Measurements from ENCODE around the gene STAG1. TPM values are rescaled to one million over a fixed set of nuclear protein-coding genes. Genes with fewer than 3 reads are reported as not detected.

STAG1 gene
- total and polyA plus RNA-seq, 2 of the 13 experiments (the other 11 are each of a cell fraction or from before 2014, with no cell fraction given) = 6.2 to 25.9 TPM

GRCh38 chr3:136730595-136731273, 21.4 kb downstream of the STAG1 start (continued):
- TF ChIP-seq ZNF407 (CRISPR knock-in tag; IDR thresholded peaks at IDR 0.05; ENCODE audit: not compliant biosample characterization) = no peak

GRCh38 chr3:136728918-136729317, 23.3 kb downstream of the STAG1 start:
- POLR2A ChIA-PET = no interaction called here
- TF ChIP-seq XBP1 (CRISPR knock-in tag; IDR thresholded peaks at IDR 0.05) = no peak
- TF ChIP-seq, protein P1, sequence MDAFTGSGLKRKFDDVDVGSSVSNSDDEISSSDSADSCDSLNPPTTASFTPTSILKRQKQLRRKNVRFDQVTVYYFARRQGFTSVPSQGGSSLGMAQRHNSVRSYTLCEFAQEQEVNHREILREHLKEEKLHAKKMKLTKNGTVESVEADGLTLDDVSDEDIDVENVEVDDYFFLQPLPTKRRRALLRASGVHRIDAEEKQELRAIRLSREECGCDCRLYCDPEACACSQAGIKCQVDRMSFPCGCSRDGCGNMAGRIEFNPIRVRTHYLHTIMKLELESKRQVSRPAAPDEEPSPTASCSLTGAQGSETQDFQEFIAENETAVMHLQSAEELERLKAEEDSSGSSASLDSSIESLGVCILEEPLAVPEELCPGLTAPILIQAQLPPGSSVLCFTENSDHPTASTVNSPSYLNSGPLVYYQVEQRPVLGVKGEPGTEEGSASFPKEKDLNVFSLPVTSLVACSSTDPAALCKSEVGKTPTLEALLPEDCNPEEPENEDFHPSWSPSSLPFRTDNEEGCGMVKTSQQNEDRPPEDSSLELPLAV (CRISPR knock-in tag; conservative IDR thresholded peaks at IDR 0.05; ENCODE audit: low read depth) = no peak
- TF ChIP-seq, protein P2, sequence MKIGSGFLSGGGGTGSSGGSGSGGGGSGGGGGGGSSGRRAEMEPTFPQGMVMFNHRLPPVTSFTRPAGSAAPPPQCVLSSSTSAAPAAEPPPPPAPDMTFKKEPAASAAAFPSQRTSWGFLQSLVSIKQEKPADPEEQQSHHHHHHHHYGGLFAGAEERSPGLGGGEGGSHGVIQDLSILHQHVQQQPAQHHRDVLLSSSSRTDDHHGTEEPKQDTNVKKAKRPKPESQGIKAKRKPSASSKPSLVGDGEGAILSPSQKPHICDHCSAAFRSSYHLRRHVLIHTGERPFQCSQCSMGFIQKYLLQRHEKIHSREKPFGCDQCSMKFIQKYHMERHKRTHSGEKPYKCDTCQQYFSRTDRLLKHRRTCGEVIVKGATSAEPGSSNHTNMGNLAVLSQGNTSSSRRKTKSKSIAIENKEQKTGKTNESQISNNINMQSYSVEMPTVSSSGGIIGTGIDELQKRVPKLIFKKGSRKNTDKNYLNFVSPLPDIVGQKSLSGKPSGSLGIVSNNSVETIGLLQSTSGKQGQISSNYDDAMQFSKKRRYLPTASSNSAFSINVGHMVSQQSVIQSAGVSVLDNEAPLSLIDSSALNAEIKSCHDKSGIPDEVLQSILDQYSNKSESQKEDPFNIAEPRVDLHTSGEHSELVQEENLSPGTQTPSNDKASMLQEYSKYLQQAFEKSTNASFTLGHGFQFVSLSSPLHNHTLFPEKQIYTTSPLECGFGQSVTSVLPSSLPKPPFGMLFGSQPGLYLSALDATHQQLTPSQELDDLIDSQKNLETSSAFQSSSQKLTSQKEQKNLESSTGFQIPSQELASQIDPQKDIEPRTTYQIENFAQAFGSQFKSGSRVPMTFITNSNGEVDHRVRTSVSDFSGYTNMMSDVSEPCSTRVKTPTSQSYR (CRISPR knock-in tag; IDR thresholded peaks at IDR 0.05; ENCODE audit: borderline replicate concordance) = no peak
- no peak for TF ChIP-seq TP53 (CRISPR knock-in tag; conservative IDR thresholded peaks at IDR 0.05)
- H3K4me3 ChIP-seq (replicated peaks in 1 of 3; ENCODE audit: insufficient read depth in 1 of 3, low read depth in 2 of 3, low read length in 3 of 3) = no peak overlapping the region
- DNase-seq (ENCODE audit: low spot score) (no peak), ATAC-seq (no peak), FAIRE-seq (no peak)
- no peaks in the 10 kb centered on the region for H3K27me3 ChIP-seq (ENCODE audit: control insufficient read depth in 1 of 2, insufficient read depth in 2 of 2, low read length in 2 of 2)
- CTCF ChIA-PET (ENCODE audit: low intra/inter-chr PET ratio, low total read pairs) = no interaction called here
- peaks cover 93% of the 10 kb centered on the region for H3K79me2 ChIP-seq (ENCODE audit: insufficient read depth, low read length)
- peaks cover 5% of the 10 kb centered on the region; the same call in 1 of the 2 replicates for H4K20me1 ChIP-seq (ENCODE audit: insufficient read depth, low read length)
- H3K9me3 ChIP-seq (ENCODE audit: low read length) = no peaks in the 10 kb centered on the region
- H3K4me1 ChIP-seq (ENCODE audit: insufficient read depth, low read length) = peaks cover 71% of the 10 kb centered on the region
- no peaks in the 10 kb centered on the region for H3K36me3 ChIP-seq (replicated peaks in 1 of 2; ENCODE audit: control insufficient read depth in 1 of 2, insufficient read depth in 2 of 2, low read length in 2 of 2)
- BruUV-seq (replicated peaks) = no TSS peak
- intact Hi-C loops (cut with micrococcal nuclease; ENCODE audit: unreplicated experiment) (no loop called here), in situ Hi-C loops (cut with HindIII; ENCODE audit: extremely low pct_ligation_motif_present, low pct_unique_long_range_greater_than_20kb) (loop anchor here (25.0 kb wide), 1 partner anchor 167 kb away; no protein-coding TSS in a partner anchor)
- no peak overlapping the region for H3K27ac ChIP-seq (ENCODE audit: extremely low read length, insufficient read depth, low read length)
- WGBS (ENCODE audit: low lambda C conversion rate) = 96% methylated on average over 6 of the region's 6 CpGs
- no peak overlapping the region for H3K9ac ChIP-seq (ENCODE audit: insufficient read depth, low read depth, low read length)
- H3K4me2 ChIP-seq (ENCODE audit: low read depth, low read length) = no peak overlapping the region
- H2AFZ ChIP-seq (ENCODE audit: low read length) = no peak overlapping the region

Data from HepG2 (cell line).